OCI-LY1 (cell line): ENCODE results near the gene NLE1.

Experiments used
- CTCF ChIP-seq: fragments of 200-600 bp; sonication (generic), shearing (Covaris generic); IDR thresholded peaks from 2 replicates; pipeline ENCODE4 v1.5.1; 2017; ENCODE audit warnings: mild to moderate bottlenecking, antibody characterized with exemption, low read length, moderate library complexity, mixed read lengths
- EZH2 ChIP-seq: fragments of 200-600 bp; sonication (generic), shearing (Covaris generic); IDR thresholded peaks from 2 replicates; pipeline ENCODE4 v1.8.0; 2017; ENCODE audit warnings: borderline replicate concordance, mixed run types, mild to moderate bottlenecking, antibody characterized with exemption, low read length, moderate library complexity, mixed read lengths

GRCh38 chr17:35103271-35103670, 38.8 kb downstream of the NLE1 start:
- TF ChIP-seq CTCF (no peak), EZH2 (no peak)
